NB4 (cell line): Measurements from ENCODE around the gene ZNF143.

Source experiments
- DNase-seq: peaks from one replicate; pipeline ENCODE4 v3.0.0; 2010; ENCODE audit warnings: low read depth
- H3K4me3 ChIP-seq: one replicate; pipeline ENCODE4 v1.5.1; 2011; ENCODE audit warnings: mild to moderate bottlenecking, low read depth, low read length, moderate library complexity
- CTCF ChIP-seq: IDR thresholded peaks from one replicate; pipeline ENCODE4 v1.5.1; 2012; ENCODE audit warnings: low read depth, low read length
- MAX ChIP-seq: IDR thresholded peaks from 2 replicates; pipeline ENCODE4 v1.6.1; 2011; ENCODE audit warnings: low read depth, low read length
- MYC ChIP-seq: IDR thresholded peaks from 2 replicates; pipeline ENCODE4 v1.6.1; 2011; ENCODE audit warnings: low read depth, low read length
- POLR2A ChIP-seq: IDR thresholded peaks from 2 replicates; pipeline ENCODE4 v1.6.1; 2011; ENCODE audit warnings: mild to moderate bottlenecking; ENCODE audit not compliant: insufficient read length; ENCODE audit errors: extremely low read depth

The ZNF143 gene

GRCh38 chr11:9570313-9571025 lies 109.7 kb downstream of the ZNF143 start:
- DNase-seq: no peak
- H3K4me3 ChIP-seq: no peak overlapping the region
- no peak for TF ChIP-seq CTCF
- no peak for TF ChIP-seq MYC
- TF ChIP-seq MAX: no peak
- TF ChIP-seq POLR2A: no peak

- H3K4me3 ChIP-seq: no peak overlapping the region
- DNase-seq: no peak
- TF ChIP-seq MAX: no peak
- no peak for TF ChIP-seq POLR2A
- no peak for TF ChIP-seq MYC
- TF ChIP-seq CTCF: no peak
These were observed 110.4 kb downstream of the ZNF143 start for GRCh38 chr11:9571071-9571762.

- DNase-seq: no peak
- TF ChIP-seq POLR2A: no peak
- no peak for TF ChIP-seq MYC
- no peak for TF ChIP-seq MAX
- no peak for TF ChIP-seq CTCF
- no peak overlapping the region for H3K4me3 ChIP-seq
These were observed 110.9 kb downstream of the ZNF143 start for GRCh38 chr11:9571763-9572115.

- DNase-seq: peak; percentile 99
- TF ChIP-seq CTCF (no peak), MAX (peak; percentile 91), POLR2A (peak; percentile 37), MYC (peak; percentile 85; the same call in 1 of the 2 replicates)
- peak within 1 kb of the TSS; percentile 99 for H3K4me3 ChIP-seq
These were observed 112.4 kb downstream of the ZNF143 start, which contains the start of gene WEE1 for GRCh38 chr11:9573052-9573774. WEE1 (plus strand) TSS chr11:9573670; CDS start chr11:9573934, 264 bp downstream.

GRCh38 chr11:9573775-9574621 lies 113.2 kb downstream of the ZNF143 start:
- TF ChIP-seq MAX (peak; percentile 34; the same call in 1 of the 2 replicates), CTCF (no peak), MYC (no peak; the same call in 1 of the 2 replicates), POLR2A (peak; percentile 10)
- H3K4me3 ChIP-seq: peak overlapping the region; percentile 99
- peak; percentile 63 for DNase-seq
